ENCODE measurements around the gene RPL29.
"Not testable (repeated sequence)": the region's sequence is repeated elsewhere in the genome, so short reads cannot be mapped to it uniquely, and the experiment has no call there.

RPL29 gene

DNA sequence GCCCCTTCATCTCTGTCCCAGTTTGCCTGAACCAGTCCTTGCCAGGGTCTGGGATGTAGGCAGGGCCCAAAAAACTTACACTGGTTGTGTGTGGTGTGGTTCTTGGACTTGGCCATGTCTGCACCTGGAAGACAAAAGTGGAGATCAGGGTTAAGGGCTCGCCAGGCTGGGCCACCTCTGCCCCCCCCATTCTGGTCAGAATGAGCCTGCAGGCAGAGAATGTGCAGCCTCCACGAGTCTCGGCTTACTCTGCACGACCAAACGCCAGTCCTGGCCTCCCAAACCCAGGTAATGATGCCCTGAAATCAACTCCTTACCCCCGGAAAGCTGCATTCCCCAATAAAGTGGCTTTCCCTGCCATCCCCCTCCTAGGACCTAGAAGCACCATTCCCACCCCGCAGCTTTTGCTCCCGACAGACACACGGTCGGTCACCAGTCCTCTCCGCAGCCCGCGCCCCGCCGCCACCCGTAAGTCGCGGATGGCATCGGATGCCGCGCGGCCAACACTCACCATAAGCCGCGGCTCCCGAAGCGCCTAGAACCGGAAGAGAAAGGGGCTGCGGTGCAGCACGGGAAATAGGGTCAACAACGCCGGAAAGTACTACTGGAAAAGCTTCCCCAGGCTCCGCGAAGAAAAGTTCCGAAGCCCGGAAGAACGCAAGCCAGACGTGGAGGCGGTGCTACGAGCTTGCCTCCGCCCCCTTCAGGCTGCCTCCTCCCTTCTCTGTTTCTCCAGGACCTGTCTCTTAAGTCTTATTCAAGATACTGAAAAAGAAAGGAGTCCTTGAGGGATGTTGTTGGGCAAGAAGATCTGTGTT, at the start of gene RPL29:
Gene RPL29 (minus strand): TSS at position 550 of the 818 bp plus-strand sequence. CDS start 434 bp downstream, at position 116.
- peak; percentile 94 for DNase-seq (ENCODE audit: low spot score)

DNA sequence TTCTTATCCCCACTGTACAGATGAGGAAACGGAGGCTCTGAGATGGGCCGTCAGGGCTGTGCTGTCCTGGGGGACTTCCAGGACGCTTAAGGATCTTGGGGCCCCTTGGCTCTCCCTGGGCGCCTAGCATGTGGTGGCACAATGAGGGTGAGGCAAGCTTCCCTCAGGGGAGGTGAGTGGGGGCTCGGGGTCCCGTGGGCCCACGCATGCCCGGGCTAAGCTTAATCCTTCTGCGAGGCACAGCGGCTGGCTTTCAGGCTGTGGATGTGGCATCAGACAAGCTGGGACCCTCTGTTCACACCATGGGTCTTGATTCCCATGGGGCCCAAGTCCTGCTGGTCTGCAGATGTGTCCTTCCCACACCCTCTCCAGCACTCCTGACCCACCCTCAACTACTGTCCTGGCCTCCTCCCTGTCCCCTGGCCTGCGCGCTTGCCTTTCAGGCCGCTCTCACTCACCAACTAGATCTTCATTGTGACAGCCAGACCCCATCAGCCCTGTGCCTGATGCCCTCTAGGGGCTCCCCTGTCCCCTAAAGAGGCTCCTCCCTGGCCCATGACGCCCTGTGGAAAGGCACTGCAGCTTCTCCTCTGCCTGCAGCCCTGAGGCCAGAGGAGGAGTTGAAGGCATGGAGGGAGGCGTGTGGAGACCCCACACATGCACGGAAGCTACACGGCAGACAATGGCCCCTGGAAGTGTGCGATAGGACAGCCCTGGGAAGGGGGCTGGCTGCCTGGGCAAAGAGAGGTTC, 49.3 kb upstream of the RPL29 start:
- DNase-seq (ENCODE audit: low spot score), result no peak

- no peak for DNase-seq (ENCODE audit: low spot score)
Measured at GRCh38 chr3:52043750-52044149, 48.1 kb upstream of the RPL29 start.

DNA sequence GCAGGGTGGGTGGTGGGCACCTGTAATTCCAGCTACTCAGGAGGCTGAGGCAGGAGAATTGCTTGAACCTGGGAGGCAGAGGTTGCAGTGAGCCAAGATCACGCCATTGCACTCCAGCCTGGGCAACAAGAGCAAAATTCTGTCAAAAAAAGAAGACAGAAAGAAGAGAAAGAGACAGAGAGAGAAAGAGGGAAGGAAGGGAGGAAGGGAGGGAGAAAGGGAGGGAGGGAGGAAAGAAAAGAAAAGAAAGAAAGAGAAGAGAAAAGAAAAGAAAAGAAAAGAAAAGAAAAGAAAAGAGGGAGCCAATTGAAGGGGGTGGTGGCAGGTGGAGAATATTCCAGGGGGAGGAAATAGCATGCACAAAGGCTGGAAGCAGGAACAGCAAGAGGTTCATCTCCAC, 47.3 kb upstream of the RPL29 start:
- DNase-seq (ENCODE audit: low spot score), result not testable (repeated sequence)

DNA sequence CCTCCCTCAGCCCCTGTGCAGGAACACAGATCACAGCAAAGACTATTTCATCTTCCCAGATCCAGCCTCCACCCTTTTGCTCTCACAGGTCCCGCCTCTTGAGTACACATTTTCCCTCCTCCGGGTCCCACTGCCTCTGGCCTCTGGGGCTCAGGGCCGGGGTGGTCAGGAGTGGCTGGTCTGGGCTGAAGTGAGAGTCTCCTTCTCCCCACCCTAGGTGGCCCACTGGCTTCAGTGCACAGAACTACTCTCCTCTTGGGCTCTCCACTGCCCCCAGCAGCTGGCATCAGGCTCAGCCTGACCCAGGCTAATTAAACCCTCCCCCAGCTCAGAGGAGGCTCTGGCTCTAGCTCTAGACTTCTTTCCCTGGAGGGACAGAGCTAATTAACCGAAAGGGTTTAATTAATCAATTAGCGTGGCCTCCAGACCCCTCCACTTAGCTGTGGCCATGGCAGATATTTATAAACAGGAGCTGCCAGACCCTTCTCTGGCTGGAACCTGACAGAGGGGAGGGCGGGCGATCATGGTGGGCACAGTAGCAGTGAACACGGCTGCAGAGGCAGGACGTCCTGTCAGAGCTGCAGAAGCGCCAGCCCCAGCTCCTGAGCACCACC, 45.5 kb upstream of the RPL29 start:
- peak; percentile 90 for DNase-seq (ENCODE audit: low spot score)

- no peak for DNase-seq (ENCODE audit: low spot score)
Measured at GRCh38 chr3:52040600-52040999, 44.9 kb upstream of the RPL29 start.

GRCh38 chr3:52039846-52040245, 44.2 kb upstream of the RPL29 start:
- DNase-seq (ENCODE audit: low spot score), result peak; percentile 99

GRCh38 chr3:52039426-52039825, 43.7 kb upstream of the RPL29 start:
- DNase-seq (ENCODE audit: low spot score), result no peak

GRCh38 chr3:52038227-52038626, 42.5 kb upstream of the RPL29 start:
- no peak for DNase-seq (ENCODE audit: low spot score)

GRCh38 chr3:52037291-52037690, 41.6 kb upstream of the RPL29 start:
- DNase-seq (ENCODE audit: low spot score), result no peak

DNA sequence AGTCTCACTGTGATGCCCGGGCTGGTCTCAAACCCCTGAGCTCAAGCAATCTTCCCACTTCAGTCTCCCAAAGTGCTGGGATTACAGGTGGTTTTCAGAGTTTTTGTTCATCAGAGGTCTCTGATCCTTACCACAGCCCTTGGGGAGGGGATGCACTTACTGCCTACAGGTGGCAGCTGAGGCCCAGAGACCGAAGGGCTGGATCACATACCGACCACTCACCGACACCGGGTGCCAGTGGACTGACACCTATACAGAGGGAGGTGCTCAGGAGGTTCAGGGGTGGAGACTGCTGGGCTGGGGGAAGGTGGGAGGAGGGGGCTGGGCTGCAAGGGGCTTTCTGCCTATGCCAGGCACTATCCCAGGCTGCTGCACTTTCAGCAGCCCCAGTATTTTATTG, 41.1 kb upstream of the RPL29 start:
- DNase-seq (ENCODE audit: low spot score), result no peak

DNA sequence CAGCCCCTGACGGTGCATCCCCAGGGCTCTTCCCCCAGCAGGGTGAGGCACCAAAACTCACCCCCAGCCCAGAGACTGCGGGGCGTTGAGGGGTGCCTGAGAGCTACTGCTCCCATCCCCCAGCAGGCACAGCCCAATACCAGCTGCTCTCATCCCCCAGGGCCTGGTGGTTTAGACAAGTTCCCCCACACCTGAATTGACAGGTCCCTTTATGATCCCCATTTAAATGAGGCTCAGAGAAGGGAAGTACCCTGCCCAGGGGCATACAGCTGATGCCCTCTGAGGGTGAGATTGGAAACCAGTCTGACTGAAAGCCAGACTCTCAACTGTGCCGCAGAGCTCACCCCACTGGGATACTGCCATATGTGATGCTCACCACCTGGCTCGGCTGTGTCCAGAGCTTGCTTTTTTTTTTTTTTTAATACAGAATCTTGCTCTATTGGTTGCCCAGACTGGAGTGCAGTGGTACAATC, 40.6 kb upstream of the RPL29 start:
- DNase-seq (ENCODE audit: low spot score), result no peak

- no peak for DNase-seq (ENCODE audit: low spot score)
Measured at GRCh38 chr3:52034651-52035050, 39.0 kb upstream of the RPL29 start.

DNA sequence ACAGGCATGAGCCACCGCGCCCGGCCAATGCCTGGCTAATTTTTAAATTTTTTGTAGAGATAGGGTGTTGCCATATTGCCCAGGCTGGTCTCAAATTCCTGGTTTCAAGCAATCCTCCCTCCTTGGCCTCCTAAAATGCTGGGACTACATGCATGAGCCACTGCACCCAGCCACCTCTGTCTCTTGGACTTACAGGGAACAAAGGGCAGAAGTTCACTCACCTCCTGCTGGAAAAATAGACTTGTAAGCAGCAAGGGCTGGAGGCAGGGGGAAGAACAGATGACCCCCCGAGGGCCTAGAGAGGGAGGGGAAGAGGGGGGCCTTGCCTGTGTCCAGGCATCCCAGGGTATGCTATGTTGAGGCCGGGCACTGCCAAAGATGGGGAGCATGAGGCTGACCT, 38.5 kb upstream of the RPL29 start:
- no peak for DNase-seq (ENCODE audit: low spot score)

DNA sequence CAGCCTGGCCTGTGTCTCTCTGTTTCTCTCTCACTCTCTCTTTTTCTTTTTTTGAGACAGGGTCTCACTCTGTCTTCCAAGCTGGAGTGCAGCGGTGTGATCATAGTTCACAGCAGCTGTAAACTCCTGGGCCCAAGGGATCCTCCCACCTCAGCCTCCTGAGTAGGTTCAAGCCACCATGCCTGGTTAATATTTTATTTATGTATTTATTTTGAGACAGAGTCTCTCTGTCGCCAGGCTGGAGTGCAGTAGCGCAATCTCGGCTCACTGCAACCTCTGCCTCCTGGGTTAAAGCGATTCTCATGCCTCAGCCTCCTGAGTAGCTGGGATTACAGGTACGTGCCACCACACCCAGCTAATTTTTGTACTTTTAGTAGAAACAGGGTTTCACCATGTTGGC, 38.1 kb upstream of the RPL29 start:
- DNase-seq (ENCODE audit: low spot score), result not testable (repeated sequence)

GRCh38 chr3:52032702-52033408, 37.2 kb upstream of the RPL29 start:
- no peak for DNase-seq (ENCODE audit: low spot score)

DNA sequence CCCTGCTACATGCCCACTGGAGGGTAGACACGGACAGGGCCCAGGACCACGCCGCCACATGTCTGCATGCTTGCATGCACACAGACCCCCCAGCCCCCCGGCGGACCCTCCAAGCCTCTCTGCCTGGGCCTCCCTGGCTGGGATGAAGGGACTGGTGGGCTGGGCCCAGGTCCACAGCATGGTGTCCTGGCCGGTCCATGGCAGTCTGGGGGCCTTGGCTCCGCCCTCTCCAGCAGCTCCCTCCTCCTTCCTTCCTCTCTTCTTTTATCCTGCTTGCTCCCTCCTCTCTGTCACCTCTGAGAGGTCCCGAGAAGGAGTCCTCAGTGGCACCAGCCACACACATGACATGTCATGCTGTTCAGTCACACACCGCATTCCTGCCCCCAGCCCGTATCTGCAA, 36.2 kb upstream of the RPL29 start:
- DNase-seq (ENCODE audit: low spot score), result no peak

DNA sequence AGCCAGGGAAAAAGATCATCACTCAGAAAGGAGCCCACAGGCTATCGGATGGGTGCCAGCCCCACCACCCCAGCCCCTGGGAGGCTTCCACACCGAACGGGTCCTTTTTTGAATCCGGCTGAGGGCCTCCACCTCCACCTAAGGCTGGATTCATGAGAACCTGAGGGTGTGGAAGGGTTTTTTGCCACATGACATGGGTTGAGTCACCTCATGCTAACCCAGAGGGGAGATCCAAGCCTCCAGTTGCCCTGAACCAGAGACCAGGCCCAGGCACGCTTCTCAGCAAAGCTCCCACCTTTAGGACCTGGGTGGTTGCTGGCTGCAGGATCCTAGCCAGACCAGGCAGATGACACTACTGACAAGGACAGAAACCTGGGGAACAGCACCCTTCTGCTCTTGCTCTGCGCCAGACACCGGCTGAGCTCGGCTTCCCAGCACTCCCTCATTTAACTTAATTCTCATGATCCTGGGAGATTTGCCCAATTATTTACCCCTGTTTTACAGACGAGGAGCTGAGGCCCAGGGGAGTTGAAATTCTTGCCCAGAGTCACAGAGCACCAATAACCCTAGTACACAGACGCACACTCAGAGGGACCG, 35.1 kb upstream of the RPL29 start:
- DNase-seq (ENCODE audit: low spot score), result no peak

- no peak for DNase-seq (ENCODE audit: low spot score)
Measured at GRCh38 chr3:52029535-52029934, 33.8 kb upstream of the RPL29 start.

DNA sequence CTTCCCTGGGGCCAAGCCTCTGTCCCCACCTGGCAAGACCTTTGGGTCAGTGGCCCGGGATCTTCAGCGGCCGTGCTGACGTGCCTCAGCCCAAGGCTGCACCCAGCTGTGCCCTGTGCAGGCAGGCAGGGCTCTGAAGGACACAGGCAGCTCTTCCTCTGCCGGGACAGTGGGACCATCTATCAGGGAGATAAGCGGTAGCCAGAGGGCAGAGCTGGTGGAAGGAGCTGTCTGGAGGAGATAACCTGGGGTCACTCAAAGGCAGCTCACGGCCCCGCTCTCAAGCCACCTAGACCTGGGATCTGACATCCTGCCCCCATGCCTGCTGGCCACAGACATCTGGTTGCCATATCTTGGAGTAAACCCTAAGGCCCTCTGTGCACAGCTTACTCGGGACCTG, 33.4 kb upstream of the RPL29 start:
- DNase-seq (ENCODE audit: low spot score), result no peak

- peak; percentile 86 for DNase-seq (ENCODE audit: low spot score)
Measured at GRCh38 chr3:52028572-52028971, 32.9 kb upstream of the RPL29 start.

DNA sequence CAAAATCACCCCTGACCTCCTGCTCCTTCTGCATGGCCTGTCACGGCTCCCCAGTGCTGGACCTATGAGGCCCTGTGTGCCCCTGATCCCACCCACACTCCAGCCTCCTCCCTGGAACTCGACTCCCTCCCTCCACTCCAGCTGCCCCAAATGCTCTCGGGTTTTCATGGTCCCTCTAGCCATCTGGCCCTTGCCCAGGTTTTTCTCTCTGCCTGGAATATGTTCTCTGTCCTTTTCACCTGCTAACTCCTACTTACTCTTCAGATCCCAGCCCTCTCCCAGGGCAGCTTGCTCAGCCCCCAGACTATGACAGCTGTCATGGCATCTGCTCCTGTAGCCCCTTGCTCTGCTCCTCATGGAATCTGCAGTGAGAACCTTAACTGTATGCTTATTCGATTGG, 30.3 kb upstream of the RPL29 start:
- no peak for DNase-seq (ENCODE audit: low spot score)

All from putamen (tissue), 1 donor.